HG03066 (cell line): Measurements from ENCODE around the gene LYRM9.
"Not testable (repeated sequence)": the region's sequence is repeated elsewhere in the genome, so short reads cannot be mapped to it uniquely, and the experiment has no call there.

Experiments used
- ATAC-seq: cut with Tn5 transposase; IDR thresholded peaks from one replicate; pipeline ENCODE4 v1.9.1; 2021; ENCODE audit warnings: low read depth; ENCODE audit not compliant: unreplicated experiment

Gene LYRM9

DNA sequence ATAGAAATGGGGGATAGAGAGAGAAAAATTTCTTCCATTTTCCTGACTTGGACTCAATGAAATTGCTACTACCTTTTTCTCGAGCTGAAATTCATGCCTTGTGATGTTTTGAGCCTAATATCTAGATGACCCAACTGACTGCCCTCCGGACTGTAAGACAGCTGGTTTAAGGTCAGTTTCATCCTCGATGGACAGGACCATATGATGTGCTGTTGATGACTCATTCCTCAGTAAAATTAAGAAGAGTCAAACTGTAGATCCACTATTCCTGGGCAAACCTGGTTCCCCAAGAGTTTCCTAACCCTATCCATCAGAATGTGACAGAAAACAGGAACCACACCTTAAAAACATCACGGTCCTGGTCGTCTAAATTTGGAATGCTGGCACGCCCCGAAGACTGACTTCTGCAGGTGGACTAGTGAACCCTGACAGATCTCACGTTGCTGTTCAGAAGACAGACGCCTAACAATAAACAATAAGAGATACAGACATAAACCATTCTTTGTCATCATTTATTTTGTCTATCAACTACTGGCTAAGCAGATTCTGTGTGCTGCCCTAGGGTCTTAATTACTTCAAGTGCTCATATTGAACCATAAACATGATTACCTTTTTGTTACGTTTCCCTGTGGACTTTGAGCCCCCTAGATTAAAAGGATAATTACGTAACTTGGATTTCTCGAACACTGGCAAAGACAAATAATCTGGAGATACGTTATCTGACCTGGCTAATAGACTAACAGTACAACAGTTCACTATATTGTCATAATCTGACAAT lies 47.7 kb downstream of the LYRM9 start:
- ATAC-seq: no peak

DNA sequence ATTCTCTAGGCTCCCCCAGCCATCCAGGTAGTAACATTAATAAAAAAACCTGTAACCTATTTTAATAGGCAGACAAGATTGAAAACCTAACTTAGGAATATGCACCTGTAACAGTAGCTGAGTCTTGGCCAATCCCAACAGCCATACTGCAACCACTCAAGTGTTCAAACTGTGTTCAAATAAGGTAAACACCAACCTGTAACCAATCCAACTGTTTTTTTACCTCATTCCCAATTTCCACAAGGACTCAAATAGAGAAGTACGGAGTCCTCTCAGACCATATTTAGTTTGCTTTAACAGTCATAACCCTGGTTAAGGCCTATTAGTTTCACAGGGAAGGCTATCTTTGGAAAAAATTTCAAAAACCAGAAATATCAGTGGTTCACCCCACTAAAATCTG lies 52.5 kb downstream of the LYRM9 start:
- ATAC-seq: no peak

DNA sequence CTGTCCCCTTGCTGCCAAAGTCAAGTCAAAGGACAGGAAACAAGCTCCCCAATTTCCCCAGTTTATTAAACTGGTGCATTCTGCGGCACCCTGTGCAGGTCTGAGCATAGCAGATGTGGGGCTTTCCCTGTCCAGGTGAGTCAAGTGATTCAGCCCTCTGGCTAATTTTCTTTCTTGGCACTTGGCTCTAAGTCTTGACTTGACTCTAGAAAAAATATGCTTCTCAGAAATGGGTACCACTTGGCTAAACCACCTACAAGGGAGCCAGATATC lies 52.8 kb downstream of the LYRM9 start:
- not testable (repeated sequence) for ATAC-seq

DNA sequence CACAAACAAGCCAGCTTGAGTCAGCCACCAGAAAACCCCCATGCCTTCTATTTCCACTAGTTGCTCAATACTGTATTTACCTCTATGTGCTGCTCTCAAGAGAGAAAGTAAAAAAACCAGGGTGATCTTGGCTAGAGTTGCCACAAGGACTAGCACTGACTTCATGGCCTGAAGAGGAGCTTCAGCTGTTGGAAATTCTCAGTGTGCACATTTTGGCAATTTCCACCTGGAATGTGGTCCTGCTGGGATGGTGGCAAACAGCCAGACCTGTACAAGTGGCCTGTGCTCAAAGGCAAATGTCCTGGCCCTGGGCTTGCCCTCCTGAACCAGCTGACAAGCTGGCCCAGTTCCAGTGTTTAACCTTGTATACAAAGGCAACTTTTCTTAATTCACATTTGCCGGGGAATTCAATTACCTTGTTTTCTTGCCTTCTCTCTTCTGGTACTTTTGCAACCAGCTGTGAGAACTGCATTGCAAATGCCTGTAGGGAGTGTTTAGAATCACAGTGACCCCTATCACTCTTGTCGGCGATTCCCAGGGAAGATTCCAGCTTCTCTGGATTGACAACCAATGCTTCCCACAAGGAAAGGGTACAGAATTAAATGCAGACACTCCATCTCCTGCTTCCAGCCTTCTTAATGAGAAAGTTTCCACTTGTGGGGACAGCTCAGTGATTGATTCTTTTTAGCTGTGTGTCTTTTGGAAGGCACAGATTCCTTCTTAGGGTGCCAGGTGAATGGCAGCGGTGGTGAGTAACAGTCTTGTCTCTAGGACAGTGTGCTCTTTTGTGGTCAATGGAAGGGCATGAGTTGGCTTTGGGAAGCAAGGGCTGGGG lies 53.4 kb downstream of the LYRM9 start:
- not testable (repeated sequence) for ATAC-seq

DNA sequence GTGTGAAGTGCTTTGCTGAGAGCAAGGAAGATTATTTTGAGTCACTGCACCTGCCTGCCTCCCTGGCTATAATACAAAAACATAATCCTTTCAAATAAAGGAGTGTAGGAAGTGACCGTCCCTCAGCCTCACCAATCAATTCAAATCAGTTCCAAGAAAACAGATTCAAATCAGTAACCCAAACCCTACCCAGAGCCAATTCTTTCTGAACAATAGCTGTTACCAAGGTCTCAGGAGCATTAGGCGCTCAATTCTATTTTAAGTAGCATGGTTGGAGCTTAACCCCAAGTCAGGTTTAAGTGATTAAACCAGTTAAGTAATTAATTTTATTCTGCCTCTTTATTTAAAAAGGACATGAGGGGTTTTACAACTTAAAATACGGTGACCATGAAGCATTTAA lies 54.6 kb downstream of the LYRM9 start:
- ATAC-seq: not testable (repeated sequence)

DNA sequence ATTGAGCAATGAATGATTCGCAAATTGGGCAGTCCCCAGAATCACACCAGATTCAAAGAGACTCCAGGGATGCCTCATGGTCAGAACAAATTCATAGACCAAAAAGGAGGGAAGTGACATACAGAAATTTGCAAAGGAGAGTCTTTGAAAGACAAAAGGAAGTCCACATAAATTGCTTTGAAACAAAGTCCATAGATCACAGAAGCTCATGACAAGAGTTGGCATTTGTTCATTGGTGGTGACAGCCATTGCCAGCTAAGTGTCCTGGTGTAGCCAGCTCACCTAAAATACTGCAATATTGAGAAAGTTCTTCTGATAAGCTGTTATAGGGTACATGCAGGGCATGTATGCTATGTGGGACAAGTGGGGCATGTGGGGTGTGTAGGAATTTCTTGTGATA lies 55.4 kb downstream of the LYRM9 start:
- not testable (repeated sequence) for ATAC-seq

DNA sequence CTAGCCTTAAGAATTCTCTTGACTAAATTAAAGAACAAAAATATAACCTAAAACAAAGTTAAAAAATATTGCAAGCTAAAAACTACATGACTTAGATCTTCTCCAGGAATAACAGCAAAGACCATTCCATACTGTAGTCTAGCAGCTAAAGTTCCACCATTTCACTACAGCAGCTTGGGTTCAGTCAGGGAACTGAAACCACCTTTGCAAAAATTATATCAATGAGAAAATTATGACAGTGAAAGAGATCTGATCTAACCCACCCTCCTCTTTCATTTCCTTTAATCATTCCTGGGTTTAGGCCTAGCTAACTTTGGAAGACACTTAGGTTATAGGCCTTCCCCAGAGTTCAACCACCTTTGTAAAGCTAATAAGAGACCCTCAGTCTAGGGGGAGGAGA lies 56.5 kb downstream of the LYRM9 start:
- ATAC-seq: no peak

DNA sequence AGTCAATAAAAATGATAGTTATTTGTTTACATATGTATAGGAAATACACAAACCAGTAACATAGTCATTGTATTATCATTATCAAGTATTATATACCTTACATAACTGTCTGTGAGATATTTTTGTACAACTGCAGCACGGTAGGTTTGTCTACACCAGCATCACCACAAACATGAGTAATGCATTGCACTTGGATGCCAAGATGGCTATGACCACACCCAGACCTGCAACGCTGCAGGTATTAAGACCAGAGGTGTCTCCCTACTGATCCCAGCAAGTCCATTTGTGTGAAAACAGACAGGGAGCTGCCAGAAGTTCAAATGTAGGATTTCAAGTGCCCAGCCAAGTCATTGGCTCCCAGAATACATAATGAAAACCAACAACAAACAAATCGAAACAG lies 58.6 kb downstream of the LYRM9 start:
- no peak for ATAC-seq

DNA sequence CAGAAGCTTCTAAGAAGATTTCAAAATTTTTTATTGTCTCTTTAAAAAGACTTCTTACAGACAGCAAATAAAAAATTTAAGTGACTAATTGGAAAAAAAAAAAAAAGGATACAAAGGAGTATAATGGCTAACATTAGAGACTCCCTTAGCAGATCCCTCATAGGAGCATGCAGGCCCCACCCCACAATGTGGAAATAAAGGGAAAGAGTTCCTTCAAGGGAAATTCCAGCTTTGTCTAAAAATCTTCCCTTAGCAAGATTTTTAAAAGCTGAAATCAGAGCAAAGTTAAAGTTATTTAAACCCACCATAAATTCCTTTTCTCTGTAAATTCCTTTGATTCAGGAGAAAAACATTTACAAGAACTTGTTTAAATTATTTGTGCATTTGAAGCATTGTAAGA lies 60.3 kb downstream of the LYRM9 start:
- ATAC-seq: no peak

DNA sequence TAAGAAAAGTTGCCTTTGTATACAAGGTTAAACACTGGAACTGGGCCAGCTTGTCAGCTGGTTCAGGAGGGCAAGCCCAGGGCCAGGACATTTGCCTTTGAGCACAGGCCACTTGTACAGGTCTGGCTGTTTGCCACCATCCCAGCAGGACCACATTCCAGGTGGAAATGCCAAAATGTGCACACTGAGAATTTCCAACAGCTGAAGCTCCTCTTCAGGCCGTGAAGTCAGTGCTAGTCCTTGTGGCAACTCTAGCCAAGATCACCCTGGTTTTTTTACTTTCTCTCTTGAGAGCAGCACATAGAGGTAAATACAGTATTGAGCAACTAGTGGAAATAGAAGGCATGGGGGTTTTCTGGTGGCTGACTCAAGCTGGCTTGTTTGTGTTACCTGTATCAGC lies 63.3 kb downstream of the LYRM9 start:
- not testable (repeated sequence) for ATAC-seq

DNA sequence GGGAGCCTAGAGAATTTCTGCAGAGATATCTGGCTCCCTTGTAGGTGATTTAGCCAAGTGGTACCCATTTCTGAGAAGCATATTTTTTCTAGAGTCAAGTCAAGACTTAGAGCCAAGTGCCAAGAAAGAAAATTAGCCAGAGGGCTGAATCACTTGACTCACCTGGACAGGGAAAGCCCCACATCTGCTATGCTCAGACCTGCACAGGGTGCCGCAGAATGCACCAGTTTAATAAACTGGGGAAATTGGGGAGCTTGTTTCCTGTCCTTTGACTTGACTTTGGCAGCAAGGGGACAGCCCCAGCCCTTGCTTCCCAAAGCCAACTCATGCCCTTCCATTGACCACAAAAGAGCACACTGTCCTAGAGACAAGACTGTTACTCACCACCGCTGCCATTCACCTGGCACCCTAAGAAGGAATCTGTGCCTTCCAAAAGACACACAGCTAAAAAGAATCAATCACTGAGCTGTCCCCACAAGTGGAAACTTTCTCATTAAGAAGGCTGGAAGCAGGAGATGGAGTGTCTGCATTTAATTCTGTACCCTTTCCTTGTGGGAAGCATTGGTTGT lies 63.9 kb downstream of the LYRM9 start:
- ATAC-seq: not testable (repeated sequence)
